ENCODE data around the gene LRRC3.
"Not testable (repeated sequence)": the region's sequence is repeated elsewhere in the genome, so short reads cannot be mapped to it uniquely, and the experiment has no call there.

LRRC3 gene

GRCh38 chr21:44499631-44500030, 44.3 kb downstream of the LRRC3 start:
- H3K4me3 ChIP-seq (ENCODE audit: low read length) = no peak overlapping the region
- no peak for DNase-seq (ENCODE audit: low read depth)

GRCh38 chr21:44500111-44500510, 44.8 kb downstream of the LRRC3 start:
- no peak overlapping the region for H3K4me3 ChIP-seq (ENCODE audit: low read length)
- TF ChIP-seq CTCF (IDR thresholded peaks at IDR 0.05; ENCODE audit: insufficient read depth, low read depth, low read length, missing control alignments) = no peak
- DNase-seq (ENCODE audit: low read depth) = no peak

More at GRCh38 chr21:44499631-44500030, 44.3 kb downstream of the LRRC3 start:
- TF ChIP-seq CTCF (IDR thresholded peaks at IDR 0.05; ENCODE audit: insufficient read depth, low read depth, low read length, missing control alignments) = no peak

GRCh38 chr21:44502171-44502958, 47.1 kb downstream of the LRRC3 start:
- TF ChIP-seq CTCF (IDR thresholded peaks at IDR 0.05; ENCODE audit: insufficient read depth, low read depth, low read length, missing control alignments) = no peak
- no peak for DNase-seq (ENCODE audit: low read depth)

GRCh38 chr21:44503006-44503889, 47.9 kb downstream of the LRRC3 start:
- DNase-seq (ENCODE audit: low read depth); H3K4me3 ChIP-seq (ENCODE audit: low read length): not testable (repeated sequence)

More at GRCh38 chr21:44502171-44502958, 47.1 kb downstream of the LRRC3 start:
- H3K4me3 ChIP-seq (ENCODE audit: low read length) = no peak overlapping the region

GRCh38 chr21:44503901-44504399, 48.6 kb downstream of the LRRC3 start:
- DNase-seq (ENCODE audit: low read depth) = no peak
- no peak for TF ChIP-seq CTCF (IDR thresholded peaks at IDR 0.05; ENCODE audit: insufficient read depth, low read depth, low read length, missing control alignments)
- no peak overlapping the region for H3K4me3 ChIP-seq (ENCODE audit: low read length)

- no peak overlapping the region for H3K4me3 ChIP-seq (ENCODE audit: low read length)
- no peak for DNase-seq (ENCODE audit: low read depth)
- TF ChIP-seq CTCF (IDR thresholded peaks at IDR 0.05; ENCODE audit: insufficient read depth, low read depth, low read length, missing control alignments) = no peak
Observed at GRCh38 chr21:44505673-44506278, 50.5 kb downstream of the LRRC3 start.

Data from epithelial cell of esophagus (primary cell).